HL-60 (cell line): ENCODE data around the gene MPP3.
"Not testable (repeated sequence)": the region's sequence is repeated elsewhere in the genome, so short reads cannot be mapped to it uniquely, and the experiment has no call there.

Source experiments
- DNase-seq, 2 experiments: peaks; one replicate each; pipeline ENCODE4 v3.0.0-alpha.2; 2010 to 2020; ENCODE audit warnings: low read depth in 1 of 2, low spot score in 1 of 2
- H3K27ac ChIP-seq: fragments of 250-450 bp; sonication (Bioruptor Pico); replicated peaks from 2 replicates; pipeline ENCODE4 v1.5.1; 2020; ENCODE audit warnings: mild to moderate bottlenecking, moderate library complexity
- H3K27me3 ChIP-seq: fragments of 250-450 bp; sonication (Bioruptor Pico); 2 replicates; pipeline ENCODE4 v1.5.1; 2021; ENCODE audit warnings: mild to moderate bottlenecking, moderate library complexity; ENCODE audit not compliant: insufficient read depth, poor library complexity, severe bottlenecking
- H3K4me3 ChIP-seq: replicated peaks from 2 replicates; pipeline ENCODE4 v1.5.1; 2011; ENCODE audit warnings: mild to moderate bottlenecking, control low read depth, low read length; ENCODE audit not compliant: insufficient read depth
- GABPA ChIP-seq: IDR thresholded peaks from 2 replicates; pipeline ENCODE4 v1.6.1; 2012; ENCODE audit warnings: low read depth
- POLR2AphosphoS5 ChIP-seq: IDR thresholded peaks from 2 replicates; pipeline ENCODE4 v1.6.1; 2012; ENCODE audit warnings: low read depth
- SPI1 ChIP-seq: IDR thresholded peaks from 2 replicates; pipeline ENCODE4 v1.6.1; 2012; ENCODE audit warnings: low read depth, mild to moderate bottlenecking, borderline replicate concordance
- TF ChIP-seq, protein P1 (sequence below): IDR thresholded peaks from 2 replicates; pipeline ENCODE4 v1.6.1; 2012; ENCODE audit warnings: low read depth; ENCODE audit not compliant: insufficient replicate concordance
- TF ChIP-seq, protein P2 (sequence below): IDR thresholded peaks from one replicate; pipeline ENCODE4 v1.5.1; 2011; ENCODE audit warnings: low read length, control low read depth, inconsistent platforms; ENCODE audit not compliant: insufficient read depth

Gene MPP3

GRCh38 chr17:43799047-43799446 lies 33.9 kb downstream of the MPP3 start:
- Histone ChIP-seq H3K4me3 (no peak overlapping the region), H3K27ac (no peak overlapping the region), H3K27me3 (peaks cover 5% of the 10 kb centered on the region)
- no peak for DNase-seq
- TF ChIP-seq GABPA: no peak
- TF ChIP-seq, protein P1, sequence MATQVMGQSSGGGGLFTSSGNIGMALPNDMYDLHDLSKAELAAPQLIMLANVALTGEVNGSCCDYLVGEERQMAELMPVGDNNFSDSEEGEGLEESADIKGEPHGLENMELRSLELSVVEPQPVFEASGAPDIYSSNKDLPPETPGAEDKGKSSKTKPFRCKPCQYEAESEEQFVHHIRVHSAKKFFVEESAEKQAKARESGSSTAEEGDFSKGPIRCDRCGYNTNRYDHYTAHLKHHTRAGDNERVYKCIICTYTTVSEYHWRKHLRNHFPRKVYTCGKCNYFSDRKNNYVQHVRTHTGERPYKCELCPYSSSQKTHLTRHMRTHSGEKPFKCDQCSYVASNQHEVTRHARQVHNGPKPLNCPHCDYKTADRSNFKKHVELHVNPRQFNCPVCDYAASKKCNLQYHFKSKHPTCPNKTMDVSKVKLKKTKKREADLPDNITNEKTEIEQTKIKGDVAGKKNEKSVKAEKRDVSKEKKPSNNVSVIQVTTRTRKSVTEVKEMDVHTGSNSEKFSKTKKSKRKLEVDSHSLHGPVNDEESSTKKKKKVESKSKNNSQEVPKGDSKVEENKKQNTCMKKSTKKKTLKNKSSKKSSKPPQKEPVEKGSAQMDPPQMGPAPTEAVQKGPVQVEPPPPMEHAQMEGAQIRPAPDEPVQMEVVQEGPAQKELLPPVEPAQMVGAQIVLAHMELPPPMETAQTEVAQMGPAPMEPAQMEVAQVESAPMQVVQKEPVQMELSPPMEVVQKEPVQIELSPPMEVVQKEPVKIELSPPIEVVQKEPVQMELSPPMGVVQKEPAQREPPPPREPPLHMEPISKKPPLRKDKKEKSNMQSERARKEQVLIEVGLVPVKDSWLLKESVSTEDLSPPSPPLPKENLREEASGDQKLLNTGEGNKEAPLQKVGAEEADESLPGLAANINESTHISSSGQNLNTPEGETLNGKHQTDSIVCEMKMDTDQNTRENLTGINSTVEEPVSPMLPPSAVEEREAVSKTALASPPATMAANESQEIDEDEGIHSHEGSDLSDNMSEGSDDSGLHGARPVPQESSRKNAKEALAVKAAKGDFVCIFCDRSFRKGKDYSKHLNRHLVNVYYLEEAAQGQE: no peak
- TF ChIP-seq, protein P2, sequence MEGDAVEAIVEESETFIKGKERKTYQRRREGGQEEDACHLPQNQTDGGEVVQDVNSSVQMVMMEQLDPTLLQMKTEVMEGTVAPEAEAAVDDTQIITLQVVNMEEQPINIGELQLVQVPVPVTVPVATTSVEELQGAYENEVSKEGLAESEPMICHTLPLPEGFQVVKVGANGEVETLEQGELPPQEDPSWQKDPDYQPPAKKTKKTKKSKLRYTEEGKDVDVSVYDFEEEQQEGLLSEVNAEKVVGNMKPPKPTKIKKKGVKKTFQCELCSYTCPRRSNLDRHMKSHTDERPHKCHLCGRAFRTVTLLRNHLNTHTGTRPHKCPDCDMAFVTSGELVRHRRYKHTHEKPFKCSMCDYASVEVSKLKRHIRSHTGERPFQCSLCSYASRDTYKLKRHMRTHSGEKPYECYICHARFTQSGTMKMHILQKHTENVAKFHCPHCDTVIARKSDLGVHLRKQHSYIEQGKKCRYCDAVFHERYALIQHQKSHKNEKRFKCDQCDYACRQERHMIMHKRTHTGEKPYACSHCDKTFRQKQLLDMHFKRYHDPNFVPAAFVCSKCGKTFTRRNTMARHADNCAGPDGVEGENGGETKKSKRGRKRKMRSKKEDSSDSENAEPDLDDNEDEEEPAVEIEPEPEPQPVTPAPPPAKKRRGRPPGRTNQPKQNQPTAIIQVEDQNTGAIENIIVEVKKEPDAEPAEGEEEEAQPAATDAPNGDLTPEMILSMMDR: no peak
- TF ChIP-seq SPI1: no peak
- TF ChIP-seq POLR2AphosphoS5: no peak

GRCh38 chr17:43798024-43798423 lies 34.9 kb downstream of the MPP3 start:
- not testable (repeated sequence) for DNase-seq, H3K27me3 ChIP-seq, H3K27ac ChIP-seq, H3K4me3 ChIP-seq

DNA sequence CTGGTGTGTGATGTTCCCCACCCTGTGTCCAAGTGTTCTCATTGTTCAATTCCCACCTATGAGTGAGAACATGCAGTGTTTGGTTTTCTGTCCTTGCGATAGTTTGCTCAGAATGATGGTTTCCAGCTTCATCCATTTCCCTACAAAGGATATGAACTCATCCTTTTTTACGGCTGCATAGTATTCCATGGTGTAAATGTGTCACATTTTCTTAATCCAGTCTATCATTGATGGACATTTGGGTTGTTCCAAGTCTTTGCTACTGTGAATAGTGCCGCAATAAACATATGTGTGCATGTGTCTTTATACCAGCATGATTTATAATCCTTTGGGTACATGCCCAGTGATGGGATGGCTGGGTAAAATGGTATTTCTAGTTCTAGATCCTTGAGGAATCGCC lies 40.3 kb downstream of the MPP3 start:
- not testable (repeated sequence) for H3K27me3 ChIP-seq, DNase-seq, H3K27ac ChIP-seq, H3K4me3 ChIP-seq

GRCh38 chr17:43791589-43791988 lies 41.4 kb downstream of the MPP3 start:
- H3K4me3 ChIP-seq: no peak overlapping the region
- no peaks in the 10 kb centered on the region for H3K27me3 ChIP-seq
- no peak for TF ChIP-seq GABPA
- TF ChIP-seq, protein P1: no peak
- TF ChIP-seq POLR2AphosphoS5: no peak
- TF ChIP-seq SPI1: no peak
- TF ChIP-seq, protein P2: no peak
- no peak overlapping the region for H3K27ac ChIP-seq
- no peak for DNase-seq

GRCh38 chr17:43790311-43790940 lies 42.5 kb downstream of the MPP3 start:
- TF ChIP-seq, protein P1: no peak
- TF ChIP-seq POLR2AphosphoS5 (no peak), SPI1 (no peak), GABPA (no peak)
- TF ChIP-seq, protein P2: no peak
- DNase-seq: no peak
- Histone ChIP-seq H3K4me3 (no peak overlapping the region), H3K27me3 (no peaks in the 10 kb centered on the region), H3K27ac (no peak overlapping the region)
